ENCODE results near the gene TFEB. TPM values are rescaled to one million over a fixed set of nuclear protein-coding genes. Genes with fewer than 3 reads are reported as not detected.

TFEB gene
- total RNA-seq, 4 donors from 2014 or later: 19.0 to 23.3 (median 21.6) TPM

DNA sequence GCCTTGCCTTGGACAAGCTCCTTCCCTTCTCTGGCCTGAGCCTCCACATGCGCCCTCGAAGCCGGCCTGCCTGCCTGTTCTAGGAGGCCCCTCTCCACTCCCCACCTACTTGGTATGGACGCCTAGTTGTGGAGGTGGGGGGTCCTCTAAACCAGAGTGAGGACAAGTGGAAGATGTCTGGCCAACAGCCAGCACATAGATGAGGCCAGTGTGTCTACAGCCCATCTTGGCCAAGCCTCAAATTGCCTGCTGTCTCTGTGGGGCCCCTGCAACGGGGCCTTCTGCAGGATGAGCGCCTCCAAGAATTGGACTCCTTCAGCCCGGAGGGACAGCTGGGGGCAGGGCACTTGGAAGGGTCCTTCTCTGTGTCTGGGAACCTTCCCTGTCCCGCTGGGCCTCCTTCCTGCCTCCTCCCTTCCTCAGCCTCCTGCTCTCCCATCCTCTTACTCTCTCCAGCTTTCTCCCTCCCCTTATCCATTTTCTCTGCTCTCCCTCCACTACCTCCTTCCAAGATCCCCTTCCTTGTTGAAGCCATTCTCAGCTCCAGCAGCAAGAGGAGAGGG, 95.5 kb downstream of the TFEB start:
- Histone ChIP-seq H3K4me1 (peaks cover 48% of the 10 kb centered on the region), H3K4me3 (no peak overlapping the region), H3K27ac (no peak overlapping the region), H3K27me3 (peaks cover 26% of the 10 kb centered on the region), H3K36me3 (no peaks in the 10 kb centered on the region), H3K9me3 (no peaks in the 10 kb centered on the region)
- TF ChIP-seq POLR2A (IDR thresholded peaks at IDR 0.05): no peak
- TF ChIP-seq, protein P1, sequence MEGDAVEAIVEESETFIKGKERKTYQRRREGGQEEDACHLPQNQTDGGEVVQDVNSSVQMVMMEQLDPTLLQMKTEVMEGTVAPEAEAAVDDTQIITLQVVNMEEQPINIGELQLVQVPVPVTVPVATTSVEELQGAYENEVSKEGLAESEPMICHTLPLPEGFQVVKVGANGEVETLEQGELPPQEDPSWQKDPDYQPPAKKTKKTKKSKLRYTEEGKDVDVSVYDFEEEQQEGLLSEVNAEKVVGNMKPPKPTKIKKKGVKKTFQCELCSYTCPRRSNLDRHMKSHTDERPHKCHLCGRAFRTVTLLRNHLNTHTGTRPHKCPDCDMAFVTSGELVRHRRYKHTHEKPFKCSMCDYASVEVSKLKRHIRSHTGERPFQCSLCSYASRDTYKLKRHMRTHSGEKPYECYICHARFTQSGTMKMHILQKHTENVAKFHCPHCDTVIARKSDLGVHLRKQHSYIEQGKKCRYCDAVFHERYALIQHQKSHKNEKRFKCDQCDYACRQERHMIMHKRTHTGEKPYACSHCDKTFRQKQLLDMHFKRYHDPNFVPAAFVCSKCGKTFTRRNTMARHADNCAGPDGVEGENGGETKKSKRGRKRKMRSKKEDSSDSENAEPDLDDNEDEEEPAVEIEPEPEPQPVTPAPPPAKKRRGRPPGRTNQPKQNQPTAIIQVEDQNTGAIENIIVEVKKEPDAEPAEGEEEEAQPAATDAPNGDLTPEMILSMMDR (IDR thresholded peaks at IDR 0.05): no peak
- TF ChIP-seq EP300 (IDR thresholded peaks at IDR 0.05): no peak
- no peak for TF ChIP-seq POLR2AphosphoS5 (IDR thresholded peaks at IDR 0.05)
- no peak for DNase-seq (ENCODE audit: low spot score in 2 of 2)
- 80% methylated on average over 7 of the region's 8 CpGs for WGBS

DNA sequence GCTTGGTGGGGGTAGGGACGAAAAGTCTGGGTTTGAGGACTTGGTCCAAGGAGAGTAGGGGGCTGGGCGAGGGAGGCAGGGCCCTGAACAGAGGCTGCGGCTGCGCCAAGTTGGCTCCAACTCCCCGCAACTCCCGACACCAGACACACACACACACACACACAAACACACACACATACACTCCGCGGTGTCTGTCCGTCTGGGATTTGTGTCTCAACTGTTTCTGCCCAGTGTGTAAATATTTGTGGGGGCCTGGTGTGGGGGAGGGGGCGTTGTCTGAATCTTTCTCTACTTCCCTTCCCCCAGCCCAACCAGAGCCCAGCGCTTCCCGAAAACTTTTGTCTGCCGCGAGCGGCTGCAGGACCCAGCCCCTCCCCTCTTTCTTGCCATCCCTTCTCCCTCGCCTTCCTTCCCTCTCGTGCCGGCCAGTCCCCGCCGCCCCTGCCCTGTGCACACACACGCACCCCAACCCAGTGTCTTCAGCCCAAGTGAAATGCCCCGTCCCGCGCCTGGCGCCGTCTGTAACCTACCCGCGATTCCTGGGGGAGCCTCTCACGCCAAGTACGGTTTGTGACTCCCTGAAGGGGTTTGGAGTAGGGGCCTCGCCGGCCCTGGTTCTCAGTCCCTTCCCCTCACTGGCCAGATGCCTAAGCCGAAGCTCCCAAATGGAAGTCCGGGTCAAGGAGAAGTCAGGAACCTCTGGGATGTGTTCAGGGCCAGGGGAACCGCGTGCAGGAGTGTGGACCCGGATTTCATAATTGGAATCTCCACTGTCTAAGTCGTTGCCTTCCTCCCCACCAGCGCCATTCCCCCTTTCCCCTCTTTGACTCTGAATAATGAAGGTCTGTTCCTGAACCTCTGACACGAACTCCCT, 96.2 kb downstream of the TFEB start:
- H3K4me1 ChIP-seq: peaks cover 41% of the 10 kb centered on the region
- H3K4me3 ChIP-seq: peak overlapping the region; percentile 60
- H3K27me3 ChIP-seq: peaks cover 26% of the 10 kb centered on the region
- TF ChIP-seq EP300 (IDR thresholded peaks at IDR 0.05): no peak
- TF ChIP-seq POLR2AphosphoS5 (IDR thresholded peaks at IDR 0.05): no peak
- TF ChIP-seq POLR2A (IDR thresholded peaks at IDR 0.05): no peak
- TF ChIP-seq, protein P1 (IDR thresholded peaks at IDR 0.05): no peak
- no peaks in the 10 kb centered on the region for H3K36me3 ChIP-seq
- H3K27ac ChIP-seq: peak overlapping the region; percentile 50
- no peaks in the 10 kb centered on the region for H3K9me3 ChIP-seq
- 55% methylated on average over 38 of the region's 40 CpGs for WGBS
- no peak for DNase-seq (ENCODE audit: low spot score in 2 of 2)

DNA sequence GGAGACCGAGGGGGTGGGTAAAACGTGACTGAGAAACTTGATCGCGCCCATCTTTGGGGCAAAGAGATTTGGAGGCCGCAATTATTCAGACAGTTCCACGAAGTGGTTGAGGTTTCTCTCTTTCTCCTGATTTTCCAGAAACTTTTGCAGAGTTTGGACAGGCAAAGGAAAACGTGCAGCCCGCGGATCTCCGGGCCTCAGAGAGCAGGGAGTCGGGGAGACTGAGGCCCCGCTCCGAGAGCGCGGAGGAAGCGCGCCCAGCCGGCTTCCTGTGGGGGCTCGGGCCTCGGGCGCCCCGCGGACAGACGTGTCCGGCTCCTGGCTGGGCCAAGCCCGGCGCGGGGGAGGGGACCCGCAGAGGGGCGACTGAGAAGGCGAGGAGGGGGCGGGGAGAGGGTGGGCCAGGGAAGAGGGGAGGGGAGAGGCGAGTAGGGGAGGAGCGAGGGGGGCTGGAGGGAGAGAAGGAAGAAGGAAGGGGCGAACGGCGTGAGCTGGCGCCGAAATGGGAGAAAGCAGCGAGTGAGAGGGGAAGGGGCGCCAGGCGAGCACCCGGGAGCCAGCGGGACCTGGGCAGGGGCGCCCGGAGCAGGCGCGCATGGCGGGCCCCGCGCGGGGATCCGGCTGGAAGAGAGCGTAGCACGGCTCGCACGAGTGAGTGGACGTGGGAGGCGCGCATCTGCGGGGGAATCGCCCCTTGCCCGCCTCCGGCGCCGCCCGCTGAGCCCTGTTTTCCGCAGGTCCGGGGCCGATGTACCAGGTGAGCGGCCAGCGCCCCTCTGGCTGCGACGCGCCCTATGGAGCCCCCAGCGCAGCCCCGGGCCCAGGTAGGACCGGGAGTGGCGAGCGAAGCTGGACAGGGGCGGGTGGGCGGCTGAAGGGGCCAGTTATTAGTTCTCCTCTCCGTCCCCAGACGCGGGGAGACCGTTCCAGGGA, 97.1 kb downstream of the TFEB start, which contains the start of gene MDFI:
TSS of gene MDFI (plus strand) at position 467 of the 933 bp plus-strand sequence. CDS start at position 749, 282 bp downstream.
- TF ChIP-seq POLR2A (IDR thresholded peaks at IDR 0.05) (no peak), EP300 (IDR thresholded peaks at IDR 0.05) (no peak), POLR2AphosphoS5 (IDR thresholded peaks at IDR 0.05) (no peak)
- TF ChIP-seq, protein P1 (IDR thresholded peaks at IDR 0.05): no peak
- Histone ChIP-seq H3K36me3 (no peaks in the 10 kb centered on the region), H3K4me3 (peak within 1 kb of the TSS; percentile 60), H3K27me3 (peaks cover 26% of the 10 kb centered on the region), H3K9me3 (no peaks in the 10 kb centered on the region), H3K4me1 (peaks cover 39% of the 10 kb centered on the region), H3K27ac (peak within 1 kb of the TSS; percentile 63)
- WGBS: 17% methylated on average over 46 of the region's 86 CpGs
- no peak for DNase-seq (ENCODE audit: low spot score in 2 of 2)

DNA sequence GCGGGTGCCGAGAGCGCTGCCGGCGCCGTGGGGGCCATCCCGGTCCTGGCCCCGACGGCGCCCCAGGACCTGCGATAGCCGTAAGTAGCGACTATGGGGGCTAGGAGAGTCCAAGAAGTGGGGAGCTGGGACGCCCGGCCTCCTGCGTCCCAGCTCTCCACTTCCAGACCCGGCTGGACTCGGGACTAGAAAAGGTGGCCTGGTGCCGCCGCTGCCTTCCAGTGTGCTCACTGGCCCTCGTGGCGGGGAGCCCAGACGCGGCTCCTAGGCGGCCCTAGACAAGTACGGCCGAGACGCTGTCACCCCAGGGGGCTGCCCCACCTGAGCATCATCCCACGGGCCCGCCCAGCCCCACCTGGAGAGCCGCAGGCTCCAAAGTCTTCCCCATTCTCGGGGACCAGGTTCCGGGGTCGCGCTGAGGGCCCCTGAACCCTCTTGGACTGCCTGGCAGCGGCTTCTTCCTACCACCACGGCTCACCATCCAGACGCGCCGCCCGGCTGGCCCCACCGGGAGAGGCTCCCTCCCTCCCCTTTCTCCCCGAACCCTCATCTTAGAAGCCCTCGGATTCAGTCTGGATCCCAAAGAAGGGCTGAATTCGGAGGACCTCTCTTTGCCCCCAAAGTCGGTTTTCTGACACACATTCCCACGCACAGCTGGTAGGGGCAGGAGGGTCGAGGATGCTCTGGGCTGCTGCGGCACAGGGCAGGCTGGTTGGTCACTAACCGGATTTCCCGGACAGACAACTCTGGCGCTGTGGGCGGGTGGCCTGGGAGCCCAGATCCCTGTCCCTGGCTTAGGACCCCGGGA, 98.0 kb downstream of the TFEB start:
- no peaks in the 10 kb centered on the region for H3K36me3 ChIP-seq
- H3K4me3 ChIP-seq: peak overlapping the region; percentile 60
- TF ChIP-seq, protein P1 (IDR thresholded peaks at IDR 0.05): no peak
- TF ChIP-seq POLR2A (IDR thresholded peaks at IDR 0.05) (no peak), EP300 (IDR thresholded peaks at IDR 0.05) (no peak), POLR2AphosphoS5 (IDR thresholded peaks at IDR 0.05) (no peak)
- no peaks in the 10 kb centered on the region for H3K9me3 ChIP-seq
- DNase-seq (ENCODE audit: low spot score in 2 of 2): no peak
- peak overlapping the region; percentile 63 for H3K27ac ChIP-seq
- 14% methylated on average over 25 of the region's 54 CpGs for WGBS
- H3K4me1 ChIP-seq: peaks cover 39% of the 10 kb centered on the region
- peaks cover 26% of the 10 kb centered on the region for H3K27me3 ChIP-seq
